Measurements from ENCODE around the gene PITRM1. TPM values are rescaled to one million over a fixed set of nuclear protein-coding genes. Genes with fewer than 3 reads are reported as not detected.

Gene PITRM1
- total RNA-seq, 5 donors from 2014 or later (not counting 1 experiment from before 2014, with no cell fraction given), result 73.9 to 89.5 (median 81.0) TPM

DNA sequence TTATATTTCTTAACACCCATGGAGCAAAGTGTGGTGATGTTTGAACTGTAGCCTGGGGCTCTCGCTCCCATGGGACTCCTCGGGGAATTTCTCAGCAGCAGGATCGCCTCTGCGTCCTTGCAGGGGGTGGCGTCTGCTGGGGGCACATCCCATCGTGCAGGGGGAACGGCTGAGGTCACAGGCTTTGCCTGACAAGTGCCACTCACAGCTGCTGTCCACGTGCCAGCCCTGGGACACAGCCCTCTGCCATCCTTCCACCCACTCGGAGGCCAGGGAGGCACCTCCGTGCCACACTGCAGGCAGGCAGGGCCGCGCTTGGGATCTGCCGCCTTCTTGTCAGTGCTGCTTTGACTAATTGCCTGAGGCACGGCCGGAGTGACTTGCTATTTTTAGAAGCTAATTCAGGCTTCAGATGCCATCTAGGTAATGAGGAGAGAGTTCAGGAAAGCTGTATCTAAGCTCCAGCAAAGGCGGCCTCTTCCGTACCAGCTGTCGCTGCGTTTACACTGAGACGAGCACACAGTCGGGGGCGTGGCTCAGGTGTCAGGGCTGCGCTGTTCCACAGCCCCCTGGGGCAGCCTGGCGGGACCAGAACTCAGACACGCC lies 45.7 kb downstream of the PITRM1 start:
- Mint-ChIP-seq H3K9me3 (peaks cover 0 to 6% (median 0%) of the 10 kb centered on the region in 3 donors), H3K27ac (no peak overlapping the region), H3K36me3 (peaks cover 46% of the 10 kb centered on the region), H3K4me3 (no peak overlapping the region), H3K4me1 (no peaks in the 10 kb centered on the region), H3K27me3 (no peaks in the 10 kb centered on the region)
- no peaks in the 10 kb centered on the region for H3K4me1 ChIP-seq (ENCODE audit: control insufficient read depth in 1 of 2, extremely low read depth in 1 of 2, insufficient read depth in 2 of 2, low read length in 2 of 2)
- ChIA-PET CTCF (no interaction called here), POLR2A (no interaction called here)
- ATAC-seq (replicated peaks in 1 of 4) (no peak), DNase-seq (no peak)
- H3K4me3 ChIP-seq (ENCODE audit: control insufficient read depth in 1 of 2, extremely low read depth in 1 of 2, low read length in 1 of 2), result no peak overlapping the region
- WGBS (ENCODE audit: insufficient coverage), result 92% methylated on average over 23 of the region's 25 CpGs
- no peaks in the 10 kb centered on the region for H3K27me3 ChIP-seq (replicated peaks in 1 of 2; ENCODE audit: control insufficient read depth in 2 of 2, extremely low read depth in 1 of 2, insufficient read depth in 2 of 2, low read length in 1 of 2)
- H3K36me3 ChIP-seq (ENCODE audit: control insufficient read depth in 2 of 2, extremely low read depth in 1 of 2, insufficient read depth in 1 of 2, low read length in 1 of 2), result peaks cover 10 to 40% of the 10 kb centered on the region in 2 donors
- no peaks in the 10 kb centered on the region for H3K9me3 ChIP-seq
- H3K27ac ChIP-seq (ENCODE audit: low read length), result no peak overlapping the region

DNA sequence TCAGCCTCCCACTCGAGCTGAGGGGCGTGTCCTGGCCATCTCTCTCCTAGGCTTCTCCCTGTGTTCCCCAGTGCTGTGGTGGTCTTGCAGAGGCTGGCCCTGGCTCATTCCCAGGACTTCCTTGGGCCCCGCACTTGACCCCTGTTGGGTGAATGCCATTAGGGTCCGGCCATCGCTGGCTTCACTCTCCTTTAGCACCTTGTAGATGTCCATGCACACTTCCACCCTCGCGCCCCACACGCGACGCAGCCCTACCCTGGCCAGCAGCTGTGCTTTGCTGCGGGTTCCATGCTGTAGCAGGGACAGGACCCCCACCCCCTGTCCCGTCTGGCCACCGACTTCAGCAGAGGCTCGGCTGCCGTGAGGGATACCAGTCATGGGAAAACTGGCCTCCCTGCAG lies 46.3 kb downstream of the PITRM1 start:
- 97% methylated on average over 15 of the region's 15 CpGs for WGBS (ENCODE audit: insufficient coverage)
- CTCF ChIA-PET, result no interaction called here
- ATAC-seq (replicated peaks in 1 of 4), result no peak

DNA sequence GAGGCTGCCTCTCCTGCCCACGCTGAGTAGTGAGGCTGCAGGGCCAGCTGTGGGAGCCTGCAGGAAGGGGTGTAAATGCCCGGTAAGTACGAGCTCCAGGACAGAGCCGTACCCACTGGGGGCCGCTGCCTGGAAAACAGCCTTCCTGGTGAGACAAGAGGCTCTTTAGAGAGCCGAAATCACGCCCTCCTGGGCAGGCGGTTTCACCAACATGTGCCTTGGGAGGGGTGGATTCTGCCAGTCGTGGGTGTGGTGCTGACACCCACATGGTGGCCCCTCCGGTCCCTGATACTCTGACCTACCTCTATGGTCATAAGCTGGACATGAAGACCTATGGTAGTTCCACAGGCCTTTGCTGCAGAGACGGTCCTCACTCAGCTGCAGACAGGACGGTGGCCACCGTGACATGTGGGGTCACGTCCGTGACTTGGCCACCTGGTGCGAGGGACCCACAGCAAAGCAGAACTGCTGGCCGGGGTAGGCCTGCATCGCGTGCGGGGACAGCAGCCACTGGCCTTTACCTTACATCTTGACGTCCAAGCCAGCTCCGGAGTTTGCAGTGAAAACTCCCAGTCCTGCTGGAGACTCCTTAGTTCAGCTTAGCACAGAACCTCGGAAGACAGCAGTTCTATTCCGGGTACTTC lies 46.9 kb downstream of the PITRM1 start:
- Mint-ChIP-seq H3K27ac (no peak overlapping the region), H3K4me1 (no peaks in the 10 kb centered on the region), H3K9me3 (peaks cover 0 to 6% (median 0%) of the 10 kb centered on the region in 3 donors), H3K36me3 (peaks cover 48% of the 10 kb centered on the region), H3K27me3 (no peaks in the 10 kb centered on the region), H3K4me3 (no peak overlapping the region)
- Histone ChIP-seq H3K27ac (ENCODE audit: low read length) (no peak overlapping the region), H3K4me3 (ENCODE audit: control insufficient read depth in 1 of 2, extremely low read depth in 1 of 2, low read length in 1 of 2) (no peak overlapping the region), H3K9me3 (no peaks in the 10 kb centered on the region), H3K27me3 (replicated peaks in 1 of 2; ENCODE audit: control insufficient read depth in 2 of 2, extremely low read depth in 1 of 2, insufficient read depth in 2 of 2, low read length in 1 of 2) (no peaks in the 10 kb centered on the region), H3K36me3 (ENCODE audit: control insufficient read depth in 2 of 2, extremely low read depth in 1 of 2, insufficient read depth in 1 of 2, low read length in 1 of 2) (peaks cover 9 to 38% of the 10 kb centered on the region in 2 donors), H3K4me1 (ENCODE audit: control insufficient read depth in 1 of 2, extremely low read depth in 1 of 2, insufficient read depth in 2 of 2, low read length in 2 of 2) (no peaks in the 10 kb centered on the region)
- ChIA-PET POLR2A (no interaction called here), CTCF (no interaction called here)
- DNase-seq (no peak), ATAC-seq (replicated peaks in 1 of 4) (no peak)
- 93% methylated on average over 22 of the region's 24 CpGs for WGBS (ENCODE audit: insufficient coverage)

More for the DNA sequence above, 46.3 kb downstream of the PITRM1 start:
- no peak overlapping the region for H3K27ac ChIP-seq (ENCODE audit: low read length)
- H3K4me1 ChIP-seq (ENCODE audit: control insufficient read depth in 1 of 2, extremely low read depth in 1 of 2, insufficient read depth in 2 of 2, low read length in 2 of 2), result no peaks in the 10 kb centered on the region
- Mint-ChIP-seq H3K27ac (peak overlapping the region in 1 of 2 donors; percentile 22), H3K4me1 (no peaks in the 10 kb centered on the region), H3K36me3 (peaks cover 46% of the 10 kb centered on the region), H3K9me3 (peaks cover 0 to 6% (median 0%) of the 10 kb centered on the region in 3 donors), H3K4me3 (no peak overlapping the region), H3K27me3 (no peaks in the 10 kb centered on the region)
- no peak overlapping the region for H3K4me3 ChIP-seq (ENCODE audit: control insufficient read depth in 1 of 2, extremely low read depth in 1 of 2, low read length in 1 of 2)
- peaks cover 9 to 39% of the 10 kb centered on the region in 2 donors for H3K36me3 ChIP-seq (ENCODE audit: control insufficient read depth in 2 of 2, extremely low read depth in 1 of 2, insufficient read depth in 1 of 2, low read length in 1 of 2)
- no peaks in the 10 kb centered on the region for H3K9me3 ChIP-seq
- DNase-seq, result no peak
- POLR2A ChIA-PET, result no interaction called here
- H3K27me3 ChIP-seq (replicated peaks in 1 of 2; ENCODE audit: control insufficient read depth in 2 of 2, extremely low read depth in 1 of 2, insufficient read depth in 2 of 2, low read length in 1 of 2), result no peaks in the 10 kb centered on the region

DNA sequence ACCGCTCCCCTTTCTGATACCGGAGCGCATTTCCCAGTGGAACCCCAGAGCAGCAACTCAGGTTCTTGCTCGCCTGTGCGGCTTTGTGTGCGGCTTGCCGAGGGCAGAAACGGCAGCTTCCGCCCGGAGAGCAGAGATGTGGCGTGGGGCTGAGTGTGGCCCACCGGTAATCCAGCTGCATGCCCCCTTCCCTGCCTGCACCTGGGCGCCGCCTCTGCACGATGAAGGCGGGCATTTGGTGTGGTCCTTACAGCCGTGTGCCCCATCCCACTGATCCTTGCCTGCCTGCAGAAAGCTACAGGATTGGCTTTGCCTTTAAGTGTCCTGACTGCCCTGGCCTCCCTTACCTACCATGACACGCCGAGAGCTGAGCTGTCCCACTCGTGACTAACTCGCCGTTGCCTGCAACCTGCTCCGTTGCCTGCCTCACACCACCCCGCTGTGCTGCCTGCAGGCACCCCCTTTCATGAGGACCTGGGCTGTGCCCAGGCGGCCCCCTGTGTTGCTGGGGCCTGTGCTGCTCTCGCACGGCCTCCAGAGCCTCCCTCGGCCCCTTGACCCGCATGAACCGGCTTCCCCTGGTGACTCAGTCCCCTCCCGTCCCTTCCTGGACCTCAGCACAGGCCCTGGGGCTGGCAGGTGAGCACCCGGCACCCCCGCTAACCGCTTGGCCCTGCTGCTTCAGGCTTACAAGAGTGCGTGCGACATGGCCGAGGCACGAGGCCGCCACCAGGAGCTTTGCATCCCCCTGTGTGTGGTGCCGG lies 48.0 kb downstream of the PITRM1 start:
- peaks cover 42% of the 10 kb centered on the region for H3K36me3 Mint-ChIP-seq

DNA sequence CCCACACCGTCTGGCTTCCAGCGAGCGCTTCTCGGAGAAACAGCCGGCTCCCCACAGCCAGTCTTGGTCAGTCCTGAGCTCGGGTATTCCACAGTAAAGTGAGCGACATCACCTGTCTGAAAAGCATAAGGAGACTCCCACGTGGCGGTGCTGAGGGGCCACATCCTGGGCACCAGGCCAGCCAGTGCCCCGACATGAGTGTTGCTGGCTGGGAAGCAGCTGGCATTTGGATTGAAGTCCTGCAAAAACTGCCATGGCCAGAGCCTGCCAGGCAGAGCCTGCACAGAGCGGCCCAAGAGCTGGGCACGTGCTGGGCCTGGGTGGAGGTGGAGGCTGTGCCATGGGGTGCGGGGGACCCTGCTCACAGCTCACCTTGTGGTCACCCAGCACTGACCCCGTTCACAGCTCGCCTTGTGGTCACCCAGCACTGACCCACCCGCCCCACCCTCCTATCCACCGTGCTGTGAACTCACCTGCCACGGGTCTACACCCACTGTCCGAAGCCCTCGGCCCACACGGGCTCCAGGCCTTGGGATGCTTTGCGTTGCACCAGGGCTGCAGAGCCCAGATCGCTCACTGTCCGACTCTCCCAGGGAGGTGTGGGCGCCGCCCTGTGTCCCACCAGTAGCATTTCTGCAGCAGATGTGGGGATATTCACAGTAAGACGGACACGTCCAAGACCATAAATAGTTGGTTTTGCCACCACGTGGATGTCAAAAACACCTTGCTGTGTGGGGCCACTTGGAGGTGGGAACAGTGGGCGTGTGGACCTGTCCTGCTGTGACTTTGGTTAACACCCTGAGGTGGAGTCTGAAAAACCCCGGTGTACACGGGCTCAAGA lies 48.8 kb downstream of the PITRM1 start:
- H3K27ac Mint-ChIP-seq, result no peak overlapping the region
- H3K4me1 ChIP-seq (ENCODE audit: control insufficient read depth in 1 of 2, extremely low read depth in 1 of 2, insufficient read depth in 2 of 2, low read length in 2 of 2), result no peaks in the 10 kb centered on the region
- ATAC-seq (replicated peaks in 1 of 4) (no peak), DNase-seq (no peak)
- H3K4me3 ChIP-seq (ENCODE audit: control insufficient read depth in 1 of 2, extremely low read depth in 1 of 2, low read length in 1 of 2), result no peak overlapping the region
- H3K36me3 Mint-ChIP-seq, result peaks cover 40% of the 10 kb centered on the region
- POLR2A ChIA-PET, result no interaction called here
- H3K4me3 Mint-ChIP-seq, result no peak overlapping the region
- H3K27ac ChIP-seq (ENCODE audit: low read length), result no peak overlapping the region
- WGBS (ENCODE audit: insufficient coverage), result 88% methylated on average over 26 of the region's 32 CpGs
- no peaks in the 10 kb centered on the region for H3K9me3 ChIP-seq
- CTCF ChIA-PET, result no interaction called here
- H3K27me3 Mint-ChIP-seq, result no peaks in the 10 kb centered on the region
- H3K27me3 ChIP-seq (replicated peaks in 1 of 2; ENCODE audit: control insufficient read depth in 2 of 2, extremely low read depth in 1 of 2, insufficient read depth in 2 of 2, low read length in 1 of 2), result no peaks in the 10 kb centered on the region
- no peaks in the 10 kb centered on the region for H3K4me1 Mint-ChIP-seq
- peaks cover 9 to 43% of the 10 kb centered on the region in 2 donors for H3K36me3 ChIP-seq (ENCODE audit: control insufficient read depth in 2 of 2, extremely low read depth in 1 of 2, insufficient read depth in 1 of 2, low read length in 1 of 2)
- peaks cover 0 to 6% (median 0%) of the 10 kb centered on the region in 3 donors for H3K9me3 Mint-ChIP-seq

More for the DNA sequence above, 48.0 kb downstream of the PITRM1 start:
- H3K27ac Mint-ChIP-seq, result no peak overlapping the region
- H3K27me3 ChIP-seq (replicated peaks in 1 of 2; ENCODE audit: control insufficient read depth in 2 of 2, extremely low read depth in 1 of 2, insufficient read depth in 2 of 2, low read length in 1 of 2), result no peaks in the 10 kb centered on the region
- no peak for DNase-seq
- WGBS (ENCODE audit: insufficient coverage), result 94% methylated on average over 38 of the region's 40 CpGs
- ChIA-PET CTCF (no interaction called here), POLR2A (no interaction called here)
- no peak overlapping the region for H3K27ac ChIP-seq (ENCODE audit: low read length)
- no peaks in the 10 kb centered on the region for H3K4me1 ChIP-seq (ENCODE audit: control insufficient read depth in 1 of 2, extremely low read depth in 1 of 2, insufficient read depth in 2 of 2, low read length in 2 of 2)
- H3K9me3 ChIP-seq, result no peaks in the 10 kb centered on the region
- peaks cover 0 to 6% (median 0%) of the 10 kb centered on the region in 3 donors for H3K9me3 Mint-ChIP-seq
- H3K36me3 ChIP-seq (ENCODE audit: control insufficient read depth in 2 of 2, extremely low read depth in 1 of 2, insufficient read depth in 1 of 2, low read length in 1 of 2), result peaks cover 7 to 38% of the 10 kb centered on the region in 2 donors
- H3K4me1 Mint-ChIP-seq, result no peaks in the 10 kb centered on the region
- H3K4me3 Mint-ChIP-seq, result no peak overlapping the region
- H3K27me3 Mint-ChIP-seq, result no peaks in the 10 kb centered on the region
- H3K4me3 ChIP-seq (ENCODE audit: control insufficient read depth in 1 of 2, extremely low read depth in 1 of 2, low read length in 1 of 2), result no peak overlapping the region
- ATAC-seq (replicated peaks in 1 of 4), result no peak
